ENCODE results near the gene ARRDC4.

GRCh38 chr15:97989299-97989698, 28.8 kb downstream of the ARRDC4 start:
- TF ChIP-seq POLR2A (IDR thresholded peaks at IDR 0.05) = no peak
- TF ChIP-seq CTCF (IDR thresholded peaks at IDR 0.05) = no peak
- TF ChIP-seq POLR2AphosphoS5 (IDR thresholded peaks at IDR 0.05) = no peak
